PC-9 (cell line): ENCODE results near the gene CNDP1.

Source experiments
- EZH2 ChIP-seq: fragments of 200-600 bp; sonication (generic); IDR thresholded peaks from 2 replicates; pipeline ENCODE4 v1.8.0; 2017; ENCODE audit warnings: antibody characterized with exemption, low read depth
- TF ChIP-seq, protein P1 (sequence below): fragments of 200-600 bp; sonication (generic); conservative IDR thresholded peaks from 2 replicates; pipeline ENCODE4 v1.6.1; 2017; ENCODE audit warnings: mixed run types, antibody characterized with exemption, mild to moderate bottlenecking, moderate library complexity

DNA sequence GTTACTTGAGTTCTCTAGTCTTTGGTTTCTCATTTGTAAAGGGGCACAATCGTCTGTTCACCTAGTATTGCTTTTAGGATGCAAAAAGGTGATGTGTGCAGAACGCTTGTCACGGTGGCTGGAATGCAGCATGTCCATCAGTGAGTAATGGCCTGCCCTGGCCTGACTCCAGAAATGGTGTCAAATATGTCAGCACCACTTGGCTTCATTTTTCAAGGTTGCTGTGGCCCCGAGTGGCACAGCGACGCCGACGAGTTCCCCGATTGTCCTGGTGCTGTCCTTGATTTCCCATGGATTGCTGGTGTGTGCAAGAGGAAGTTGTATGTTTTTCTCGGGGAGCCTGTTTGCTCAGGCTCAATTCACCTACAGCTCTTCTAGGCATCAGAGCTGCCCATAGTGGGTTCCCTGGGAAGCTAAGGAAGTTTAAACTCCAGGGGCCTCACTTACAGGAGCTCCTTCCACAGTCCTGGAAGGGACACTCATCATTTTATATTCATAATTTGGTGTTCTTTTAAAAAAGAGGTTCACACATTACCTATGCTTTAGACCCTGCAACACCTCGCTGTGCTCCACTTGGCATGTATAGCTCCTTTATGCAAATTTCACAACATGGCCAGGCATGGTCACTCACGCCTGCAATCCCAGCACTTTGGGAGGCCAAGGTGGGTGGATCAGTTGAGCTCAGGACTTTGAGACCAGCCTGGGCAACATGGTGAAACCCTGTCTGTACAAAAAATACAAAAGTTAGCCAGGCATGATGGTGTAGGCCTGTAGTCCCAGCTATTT, 37.8 kb downstream of the CNDP1 start:
- TF ChIP-seq, protein P1, sequence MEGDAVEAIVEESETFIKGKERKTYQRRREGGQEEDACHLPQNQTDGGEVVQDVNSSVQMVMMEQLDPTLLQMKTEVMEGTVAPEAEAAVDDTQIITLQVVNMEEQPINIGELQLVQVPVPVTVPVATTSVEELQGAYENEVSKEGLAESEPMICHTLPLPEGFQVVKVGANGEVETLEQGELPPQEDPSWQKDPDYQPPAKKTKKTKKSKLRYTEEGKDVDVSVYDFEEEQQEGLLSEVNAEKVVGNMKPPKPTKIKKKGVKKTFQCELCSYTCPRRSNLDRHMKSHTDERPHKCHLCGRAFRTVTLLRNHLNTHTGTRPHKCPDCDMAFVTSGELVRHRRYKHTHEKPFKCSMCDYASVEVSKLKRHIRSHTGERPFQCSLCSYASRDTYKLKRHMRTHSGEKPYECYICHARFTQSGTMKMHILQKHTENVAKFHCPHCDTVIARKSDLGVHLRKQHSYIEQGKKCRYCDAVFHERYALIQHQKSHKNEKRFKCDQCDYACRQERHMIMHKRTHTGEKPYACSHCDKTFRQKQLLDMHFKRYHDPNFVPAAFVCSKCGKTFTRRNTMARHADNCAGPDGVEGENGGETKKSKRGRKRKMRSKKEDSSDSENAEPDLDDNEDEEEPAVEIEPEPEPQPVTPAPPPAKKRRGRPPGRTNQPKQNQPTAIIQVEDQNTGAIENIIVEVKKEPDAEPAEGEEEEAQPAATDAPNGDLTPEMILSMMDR = no peak
- no peak for TF ChIP-seq EZH2
